GM12878 (cell line): Measurements from ENCODE around the gene YDJC.

ENCODE experiments used
- EP300 ChIP-seq, 2 experiments: fragments of 150-350 bp in 1 of 2; IDR thresholded peaks; 2 replicates each; pipeline ENCODE4 v1.6.1; 2011 to 2012; ENCODE audit warnings: low read depth in 2 of 2, low read length in 2 of 2, borderline replicate concordance in 1 of 2, improper control_type of control experiment in 1 of 2, inconsistent platforms in 1 of 2; ENCODE audit not compliant: control insufficient read depth in 1 of 2
- ESRRA ChIP-seq: IDR thresholded peaks from 2 replicates; pipeline ENCODE4 v1.6.1; 2012; ENCODE audit warnings: mild to moderate bottlenecking, low read length, improper control_type of control experiment
- ETV6 ChIP-seq, 2 experiments: fragments of 450-650 bp in 1 of 2; IDR thresholded peaks in 1 of 2; conservative IDR thresholded peaks in 1 of 2; 2 replicates each; pipeline ENCODE4 v1.6.1; 2014; ENCODE audit warnings: antibody characterized with exemption in 1 of 2, borderline replicate concordance in 1 of 2, low read depth in 1 of 2, mild to moderate bottlenecking in 1 of 2, moderate library complexity in 1 of 2
- FOXK2 ChIP-seq: fragments of 450-650 bp; IDR thresholded peaks from 2 replicates; pipeline ENCODE4 v1.6.1; 2017; ENCODE audit warnings: mild to moderate bottlenecking, moderate library complexity
- IKZF1 ChIP-seq: fragments of 450-650 bp; conservative IDR thresholded peaks from 2 replicates; pipeline ENCODE4 v1.6.1; 2017; ENCODE audit warnings: antibody characterized with exemption, mild to moderate bottlenecking
- NFYB ChIP-seq: IDR thresholded peaks from 2 replicates; pipeline ENCODE4 v1.6.1; 2011; ENCODE audit warnings: low read depth, mild to moderate bottlenecking, low read length, improper control_type of control experiment, moderate library complexity; ENCODE audit not compliant: insufficient read depth
- SUZ12 ChIP-seq: fragments of 200-600 bp; sonication (generic); IDR thresholded peaks from one replicate; pipeline ENCODE4 v1.6.1; 2018; ENCODE audit warnings: antibody characterized with exemption, mild to moderate bottlenecking; ENCODE audit not compliant: unreplicated experiment
- TAF1 ChIP-seq: IDR thresholded peaks from 2 replicates; pipeline ENCODE4 v1.6.1; 2011; ENCODE audit warnings: mild to moderate bottlenecking, low read depth, low read length, borderline replicate concordance
- TF ChIP-seq, protein P1 (sequence below), 3 experiments: IDR thresholded peaks in 2 of 3; conservative IDR thresholded peaks in 1 of 3; 2 replicates each; pipeline ENCODE4 v1.5.1; 2011; ENCODE audit warnings: low read depth in 3 of 3, low read length in 3 of 3, mild to moderate bottlenecking in 3 of 3, control low read depth in 2 of 3, moderate library complexity in 2 of 3, inconsistent platforms in 1 of 3, mixed read lengths in 1 of 3; ENCODE audit not compliant: control insufficient read depth in 2 of 3, insufficient read depth in 1 of 3; ENCODE audit errors: extremely low read depth in 1 of 3
- TF ChIP-seq, protein P2 (sequence below): fragments of 450-650 bp; IDR thresholded peaks from 2 replicates; pipeline ENCODE4 v1.6.1; 2017; ENCODE audit warnings: mild to moderate bottlenecking, moderate library complexity

DNA sequence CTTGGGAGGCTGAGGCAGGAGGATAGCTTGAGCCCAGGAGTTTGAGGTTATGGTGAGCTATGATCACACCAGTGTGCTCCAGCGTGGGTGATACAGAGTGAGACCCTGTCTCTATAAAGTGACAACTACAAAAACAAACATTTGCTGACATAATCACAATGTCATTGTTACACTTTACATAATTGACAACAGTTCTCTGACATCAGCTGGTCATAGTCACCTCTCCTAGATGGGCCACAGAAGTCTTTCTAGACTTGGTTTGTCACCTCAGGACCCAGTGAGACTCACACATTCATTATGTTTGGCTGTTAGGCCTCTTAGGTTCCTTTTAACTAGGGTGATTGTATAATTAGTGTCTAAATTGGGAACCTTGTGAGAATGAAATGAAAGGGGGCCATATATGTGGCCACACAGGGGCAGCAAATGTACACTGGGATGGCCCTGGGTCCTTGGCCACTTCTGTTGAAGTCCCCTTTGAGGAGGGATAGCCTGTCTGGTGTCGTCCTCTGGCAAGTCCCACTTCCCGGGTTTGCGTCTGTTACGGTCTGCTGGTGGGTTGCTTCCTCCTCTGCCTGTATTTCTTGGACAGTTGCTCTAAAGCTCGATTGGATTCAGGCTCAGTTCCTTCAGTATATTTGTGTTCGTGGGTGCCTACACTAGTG lies 30.2 kb upstream of the YDJC start:
- TF ChIP-seq IKZF1 (no peak), EP300 (IDR thresholded peaks at IDR 0.05; ENCODE audit: borderline replicate concordance in 1 of 2, control insufficient read depth in 1 of 2, low read depth in 2 of 2, low read length in 2 of 2) (no peak), FOXK2 (no peak), ETV6 (conservative IDR thresholded peaks at IDR 0.05 in 1 of 2, IDR thresholded peaks at IDR 0.05 in 1 of 2; ENCODE audit: borderline replicate concordance in 1 of 2, low read depth in 1 of 2) (no peak), TAF1 (no peak), SUZ12 (no peak), ESRRA (no peak), NFYB (no peak)
- TF ChIP-seq, protein P1, sequence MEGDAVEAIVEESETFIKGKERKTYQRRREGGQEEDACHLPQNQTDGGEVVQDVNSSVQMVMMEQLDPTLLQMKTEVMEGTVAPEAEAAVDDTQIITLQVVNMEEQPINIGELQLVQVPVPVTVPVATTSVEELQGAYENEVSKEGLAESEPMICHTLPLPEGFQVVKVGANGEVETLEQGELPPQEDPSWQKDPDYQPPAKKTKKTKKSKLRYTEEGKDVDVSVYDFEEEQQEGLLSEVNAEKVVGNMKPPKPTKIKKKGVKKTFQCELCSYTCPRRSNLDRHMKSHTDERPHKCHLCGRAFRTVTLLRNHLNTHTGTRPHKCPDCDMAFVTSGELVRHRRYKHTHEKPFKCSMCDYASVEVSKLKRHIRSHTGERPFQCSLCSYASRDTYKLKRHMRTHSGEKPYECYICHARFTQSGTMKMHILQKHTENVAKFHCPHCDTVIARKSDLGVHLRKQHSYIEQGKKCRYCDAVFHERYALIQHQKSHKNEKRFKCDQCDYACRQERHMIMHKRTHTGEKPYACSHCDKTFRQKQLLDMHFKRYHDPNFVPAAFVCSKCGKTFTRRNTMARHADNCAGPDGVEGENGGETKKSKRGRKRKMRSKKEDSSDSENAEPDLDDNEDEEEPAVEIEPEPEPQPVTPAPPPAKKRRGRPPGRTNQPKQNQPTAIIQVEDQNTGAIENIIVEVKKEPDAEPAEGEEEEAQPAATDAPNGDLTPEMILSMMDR (IDR thresholded peaks at IDR 0.05 in 2 of 3, conservative IDR thresholded peaks at IDR 0.05 in 1 of 3; ENCODE audit: control insufficient read depth in 2 of 3, extremely low read depth in 1 of 3, insufficient read depth in 1 of 3, low read depth in 3 of 3, low read length in 3 of 3): no peak
- TF ChIP-seq, protein P2, sequence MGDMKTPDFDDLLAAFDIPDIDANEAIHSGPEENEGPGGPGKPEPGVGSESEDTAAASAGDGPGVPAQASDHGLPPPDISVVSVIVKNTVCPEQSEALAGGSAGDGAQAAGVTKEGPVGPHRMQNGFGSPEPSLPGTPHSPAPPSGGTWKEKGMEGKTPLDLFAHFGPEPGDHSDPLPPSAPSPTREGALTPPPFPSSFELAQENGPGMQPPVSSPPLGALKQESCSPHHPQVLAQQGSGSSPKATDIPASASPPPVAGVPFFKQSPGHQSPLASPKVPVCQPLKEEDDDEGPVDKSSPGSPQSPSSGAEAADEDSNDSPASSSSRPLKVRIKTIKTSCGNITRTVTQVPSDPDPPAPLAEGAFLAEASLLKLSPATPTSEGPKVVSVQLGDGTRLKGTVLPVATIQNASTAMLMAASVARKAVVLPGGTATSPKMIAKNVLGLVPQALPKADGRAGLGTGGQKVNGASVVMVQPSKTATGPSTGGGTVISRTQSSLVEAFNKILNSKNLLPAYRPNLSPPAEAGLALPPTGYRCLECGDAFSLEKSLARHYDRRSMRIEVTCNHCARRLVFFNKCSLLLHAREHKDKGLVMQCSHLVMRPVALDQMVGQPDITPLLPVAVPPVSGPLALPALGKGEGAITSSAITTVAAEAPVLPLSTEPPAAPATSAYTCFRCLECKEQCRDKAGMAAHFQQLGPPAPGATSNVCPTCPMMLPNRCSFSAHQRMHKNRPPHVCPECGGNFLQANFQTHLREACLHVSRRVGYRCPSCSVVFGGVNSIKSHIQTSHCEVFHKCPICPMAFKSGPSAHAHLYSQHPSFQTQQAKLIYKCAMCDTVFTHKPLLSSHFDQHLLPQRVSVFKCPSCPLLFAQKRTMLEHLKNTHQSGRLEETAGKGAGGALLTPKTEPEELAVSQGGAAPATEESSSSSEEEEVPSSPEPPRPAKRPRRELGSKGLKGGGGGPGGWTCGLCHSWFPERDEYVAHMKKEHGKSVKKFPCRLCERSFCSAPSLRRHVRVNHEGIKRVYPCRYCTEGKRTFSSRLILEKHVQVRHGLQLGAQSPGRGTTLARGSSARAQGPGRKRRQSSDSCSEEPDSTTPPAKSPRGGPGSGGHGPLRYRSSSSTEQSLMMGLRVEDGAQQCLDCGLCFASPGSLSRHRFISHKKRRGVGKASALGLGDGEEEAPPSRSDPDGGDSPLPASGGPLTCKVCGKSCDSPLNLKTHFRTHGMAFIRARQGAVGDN: no peak
